Measurements from ENCODE around the gene FBL.

The FBL gene

GRCh38 chr19:39796000-39796498 is 50.1 kb downstream of the FBL start:
- in situ Hi-C loops (cut with MboI; ENCODE audit: low sequenced_read_pairs) = no loop called here

GRCh38 chr19:39795001-39795400 is 51.2 kb downstream of the FBL start:
- in situ Hi-C loops (cut with MboI; ENCODE audit: low sequenced_read_pairs) = no loop called here

- in situ Hi-C loops (cut with MboI; ENCODE audit: low sequenced_read_pairs) = no loop called here
Measured at GRCh38 chr19:39792999-39793546, 53.1 kb downstream of the FBL start.

GRCh38 chr19:39788244-39788643 is 57.9 kb downstream of the FBL start:
- in situ Hi-C loops (cut with MboI; ENCODE audit: low sequenced_read_pairs) = no loop called here
